OCI-LY7 (cell line): ENCODE data around the gene AFF3. TPM values are rescaled to one million over a fixed set of nuclear protein-coding genes. Genes with fewer than 3 reads are reported as not detected.
A peak's percentile ranks its signal among the peaks of the same experiment; 100 is the strongest.

Experiments used
- BruUV-seq: library from RNA; stranded (reverse); fragments of 400-500 nt; replicated peaks from 2 replicates; lab custom pipeline; 2021; lab: Mats Ljungman, UMichigan
- CTCF ChIA-PET: fragments of 300-600 bp; sonication (Branson Sonifier 250); formaldehyde crosslinking; loops from one replicate; lab custom pipeline; 2022; ENCODE audit warnings: antibody characterized with exemption; ENCODE audit not compliant: unreplicated experiment; lab: Charles Lee
- POLR2A ChIA-PET: fragments of 300-600 bp; sonication (Branson Sonifier 250); formaldehyde crosslinking; loops from one replicate; lab custom pipeline; 2022; ENCODE audit warnings: antibody characterized with exemption; lab: Charles Lee
- DNase-seq: peaks from one replicate; pipeline ENCODE4 v3.0.0-alpha.2; 2015; ENCODE audit warnings: low spot score
- H2AFZ ChIP-seq: fragments of 200-600 bp; sonication (generic), shearing (Covaris generic); 2 replicates; pipeline ENCODE4 v1.6.1; 2014; ENCODE audit warnings: mild to moderate bottlenecking, antibody characterized with exemption, low read length, moderate library complexity
- H3K27ac ChIP-seq: fragments of 200-600 bp; sonication (generic); 2 replicates; pipeline ENCODE4 v1.5.1; 2014; ENCODE audit warnings: mixed run types, low read depth, mild to moderate bottlenecking, moderate library complexity, low read length, inconsistent platforms; ENCODE audit not compliant: poor library complexity, severe bottlenecking
- H3K36me3 ChIP-seq: fragments of 200-600 bp; sonication (generic); 2 replicates; pipeline ENCODE4 v1.6.1; 2014; ENCODE audit warnings: mild to moderate bottlenecking, antibody characterized with exemption, low read length, moderate library complexity, mixed read lengths; ENCODE audit not compliant: insufficient read depth
- H3K4me1 ChIP-seq: fragments of 200-600 bp; sonication (generic); 2 replicates; pipeline ENCODE4 v1.5.1; 2014; ENCODE audit warnings: mild to moderate bottlenecking, low read length; ENCODE audit not compliant: insufficient read depth, poor library complexity, severe bottlenecking
- H3K4me2 ChIP-seq: fragments of 200-600 bp; sonication (generic); 2 replicates; pipeline ENCODE4 v1.6.1; 2014; ENCODE audit warnings: mild to moderate bottlenecking, low read length
- H3K4me3 ChIP-seq: fragments of 200-600 bp; sonication (generic); 2 replicates; pipeline ENCODE4 v1.5.1; 2014; ENCODE audit warnings: mild to moderate bottlenecking, low read depth, low read length; ENCODE audit not compliant: poor library complexity, severe bottlenecking
- H3K79me2 ChIP-seq: fragments of 200-600 bp; sonication (generic); 2 replicates; pipeline ENCODE4 v1.6.1; 2016; ENCODE audit warnings: low read depth, mild to moderate bottlenecking, low read length, moderate library complexity, mixed read lengths; ENCODE audit not compliant: insufficient read depth
- H3K9me2 ChIP-seq: fragments of 200-600 bp; sonication (generic); 2 replicates; pipeline ENCODE4 v1.6.1; 2016; ENCODE audit warnings: mild to moderate bottlenecking, low read length, mixed read lengths; ENCODE audit not compliant: insufficient read depth
- H3K9me3 ChIP-seq: fragments of 200-600 bp; sonication (generic); 2 replicates; pipeline ENCODE4 v1.6.1; 2014; ENCODE audit warnings: mild to moderate bottlenecking, mixed run types, low read length, mixed read lengths
- H4K20me1 ChIP-seq: fragments of 200-600 bp; sonication (generic); 2 replicates; pipeline ENCODE4 v1.6.1; 2014; ENCODE audit warnings: mild to moderate bottlenecking, antibody characterized with exemption, low read length, moderate library complexity, mixed read lengths; ENCODE audit not compliant: insufficient read depth
- CTCF ChIP-seq: fragments of 200-600 bp; sonication (generic); conservative IDR thresholded peaks from 2 replicates; pipeline ENCODE4 v1.5.1; 2014; ENCODE audit warnings: mild to moderate bottlenecking, antibody characterized with exemption, low read length, moderate library complexity, mixed read lengths
- EZH2phosphoT487 ChIP-seq: fragments of 200-600 bp; sonication (generic); IDR thresholded peaks from 2 replicates; pipeline ENCODE4 v1.6.1; 2018; ENCODE audit warnings: low read depth, borderline replicate concordance, mild to moderate bottlenecking, mixed run types, antibody characterized with exemption, low read length, moderate library complexity, mixed read lengths
- intact Hi-C: fragments of 100-400 bp; cut with micrococcal nuclease; formaldehyde crosslinking; loops from one replicate; pipeline ENCODE4 v1.10.0; 2022; ENCODE audit not compliant: unreplicated experiment
- total RNA-seq, 2 experiments: library from RNA; depleted of rRNA in 1 of 2; stranded (reverse); fragments of >200 nt in 1 of 2; shearing (Covaris generic) in 1 of 2; gene quantifications; 2 replicates each; pipeline ENCODE4 v1.2.3, GENCODE V29; 2014 to 2022

AFF3 gene
- total RNA-seq, 2 experiments from 2014 or later = 131 to 133 TPM

- CTCF ChIA-PET = no interaction called here
These were observed 321.4 kb downstream of the AFF3 start for GRCh38 chr2:99821039-99821438.

GRCh38 chr2:99819766-99820165 lies 322.6 kb downstream of the AFF3 start:
- intact Hi-C loops = loop anchor here (5.0 kb wide), 2 partner anchors 262 to 423 kb away; no protein-coding TSS in a partner anchor
- Histone ChIP-seq H3K27ac (no peak overlapping the region), H3K9me3 (no peaks in the 10 kb centered on the region), H3K4me3 (no peak overlapping the region), H4K20me1 (no peaks in the 10 kb centered on the region), H3K9me2 (no peaks in the 10 kb centered on the region), H3K4me1 (no peaks in the 10 kb centered on the region), H3K79me2 (no peaks in the 10 kb centered on the region), H2AFZ (no peak overlapping the region), H3K4me2 (no peak overlapping the region), H3K36me3 (peaks cover 36% of the 10 kb centered on the region)
- DNase-seq = no peak
- ChIA-PET CTCF (no interaction called here), POLR2A (interaction anchor here (0.7 to 1.3 kb wide), 4 partner anchors 10 to 415 kb away, joined by 3 to 6 read pairs (median 5); no protein-coding TSS in a partner anchor)
- BruUV-seq = no TSS peak
- TF ChIP-seq EZH2phosphoT487 = no peak
- 0 out of 2 replicates have a peak, but pooled peaks have one; percentile 29 for TF ChIP-seq CTCF

More at GRCh38 chr2:99821039-99821438, 321.4 kb downstream of the AFF3 start:
- H3K9me3 ChIP-seq = no peaks in the 10 kb centered on the region
- H4K20me1 ChIP-seq = no peaks in the 10 kb centered on the region
- H3K4me2 ChIP-seq = no peak overlapping the region
- H3K4me3 ChIP-seq = no peak overlapping the region
- POLR2A ChIA-PET = no interaction called here
- no TSS peak for BruUV-seq
- no peak overlapping the region for H3K27ac ChIP-seq
- H3K79me2 ChIP-seq = no peaks in the 10 kb centered on the region
- peaks cover 36% of the 10 kb centered on the region for H3K36me3 ChIP-seq
- intact Hi-C loops = no loop called here
- no peaks in the 10 kb centered on the region for H3K9me2 ChIP-seq
- TF ChIP-seq CTCF = 0 out of 2 replicates have a peak, but pooled peaks have one; percentile 16
- no peak for TF ChIP-seq EZH2phosphoT487
- DNase-seq = peak; percentile 8
- no peaks in the 10 kb centered on the region for H3K4me1 ChIP-seq
- H2AFZ ChIP-seq = no peak overlapping the region

DNA sequence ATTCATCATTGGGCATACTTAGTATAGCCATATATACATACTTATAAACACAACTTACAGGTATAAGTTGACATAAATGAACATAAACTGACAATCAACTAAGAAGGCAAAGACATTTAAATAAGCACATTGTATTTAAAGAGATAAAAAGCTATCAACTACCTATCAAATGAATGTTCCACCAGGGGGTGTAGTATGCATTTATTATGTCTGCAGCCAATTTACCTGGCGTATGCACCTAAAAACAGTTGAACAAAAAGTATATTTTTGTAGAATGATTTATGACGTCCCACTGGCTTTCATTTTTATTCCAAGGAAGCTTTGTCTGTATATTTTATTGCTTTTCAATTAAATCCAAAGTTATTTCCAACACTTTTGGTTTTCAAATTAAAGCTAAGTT lies 323.5 kb downstream of the AFF3 start:
- H3K4me3 ChIP-seq = no peak overlapping the region
- intact Hi-C loops = loop anchor here (5.0 kb wide), 2 partner anchors 262 to 423 kb away; no protein-coding TSS in a partner anchor
- CTCF ChIA-PET = interaction anchor here (1.0 kb wide), 1 partner anchor 427 kb away, joined by 3 read pairs; no protein-coding TSS in a partner anchor

More for the DNA sequence above, 323.5 kb downstream of the AFF3 start:
- Histone ChIP-seq H4K20me1 (no peaks in the 10 kb centered on the region), H3K4me2 (no peak overlapping the region), H3K9me3 (no peaks in the 10 kb centered on the region), H3K27ac (no peak overlapping the region), H3K79me2 (no peaks in the 10 kb centered on the region), H3K9me2 (no peaks in the 10 kb centered on the region), H3K4me1 (no peaks in the 10 kb centered on the region), H3K36me3 (peaks cover 32% of the 10 kb centered on the region), H2AFZ (no peak overlapping the region)
- BruUV-seq = no TSS peak
- no peak for TF ChIP-seq EZH2phosphoT487
- TF ChIP-seq CTCF = peak; percentile 80
- DNase-seq = peak; percentile 62
- POLR2A ChIA-PET = interaction anchor here (0.7 to 1.3 kb wide), 5 partner anchors 9 to 945 kb away, joined by 3 to 6 read pairs (median 5); no protein-coding TSS in a partner anchor
